ENCODE results near the gene DNAH7.
A peak's percentile ranks its signal among the peaks of the same experiment; 100 is the strongest.
"Not testable (repeated sequence)": the region's sequence is repeated elsewhere in the genome, so short reads cannot be mapped to it uniquely, and the experiment has no call there.

The DNAH7 gene

GRCh38 chr2:196099916-196100315, 31.3 kb upstream of the DNAH7 start:
- Histone ChIP-seq H3K36me3 (ENCODE audit: control insufficient read depth in 5 of 5, insufficient read depth in 5 of 5, low read length in 5 of 5) (no peaks in the 10 kb centered on the region), H3K27me3 (ENCODE audit: control insufficient read depth in 5 of 5, insufficient read depth in 4 of 5, low read length in 5 of 5) (no peaks in the 10 kb centered on the region), H3K9ac (ENCODE audit: low read length in 5 of 5) (no peak overlapping the region), H3K9me3 (ENCODE audit: control insufficient read depth in 5 of 5, low read length in 5 of 5) (no peaks in the 10 kb centered on the region), H3K4me3 (ENCODE audit: low read depth in 1 of 5, low read length in 5 of 5) (no peak overlapping the region), H3K4me1 (ENCODE audit: control insufficient read depth in 5 of 5, insufficient read depth in 5 of 5, low read length in 5 of 5) (peaks cover 0 to 6% (median 3%) of the 10 kb centered on the region in 5 donors), H3K27ac (ENCODE audit: low read depth, low read length) (no peak overlapping the region)

GRCh38 chr2:196097864-196098660, 29.4 kb upstream of the DNAH7 start:
- Histone ChIP-seq H3K4me1 (ENCODE audit: control insufficient read depth in 5 of 5, insufficient read depth in 5 of 5, low read length in 5 of 5) (peaks cover 0 to 6% (median 3%) of the 10 kb centered on the region in 5 donors), H3K9ac (ENCODE audit: low read length in 5 of 5) (no peak overlapping the region), H3K27me3 (ENCODE audit: control insufficient read depth in 5 of 5, insufficient read depth in 4 of 5, low read length in 5 of 5) (no peaks in the 10 kb centered on the region), H3K4me3 (ENCODE audit: low read depth in 1 of 5, low read length in 5 of 5) (no peak overlapping the region), H3K27ac (ENCODE audit: low read depth, low read length) (no peak overlapping the region), H3K36me3 (ENCODE audit: control insufficient read depth in 5 of 5, insufficient read depth in 5 of 5, low read length in 5 of 5) (no peaks in the 10 kb centered on the region), H3K9me3 (ENCODE audit: control insufficient read depth in 5 of 5, low read length in 5 of 5) (no peaks in the 10 kb centered on the region)

GRCh38 chr2:196096982-196097745, 28.5 kb upstream of the DNAH7 start:
- no peak overlapping the region for H3K9ac ChIP-seq (ENCODE audit: low read length in 5 of 5)
- no peak overlapping the region for H3K27ac ChIP-seq (ENCODE audit: low read depth, low read length)
- H3K4me1 ChIP-seq (ENCODE audit: control insufficient read depth in 5 of 5, insufficient read depth in 5 of 5, low read length in 5 of 5), result peaks cover 0 to 6% (median 3%) of the 10 kb centered on the region in 5 donors
- H3K27me3 ChIP-seq (ENCODE audit: control insufficient read depth in 5 of 5, insufficient read depth in 4 of 5, low read length in 5 of 5), result no peaks in the 10 kb centered on the region
- no peaks in the 10 kb centered on the region for H3K36me3 ChIP-seq (ENCODE audit: control insufficient read depth in 5 of 5, insufficient read depth in 5 of 5, low read length in 5 of 5)
- no peaks in the 10 kb centered on the region for H3K9me3 ChIP-seq (ENCODE audit: control insufficient read depth in 5 of 5, low read length in 5 of 5)
- H3K4me3 ChIP-seq (ENCODE audit: low read depth in 1 of 5, low read length in 5 of 5), result no peak overlapping the region

- Histone ChIP-seq H3K9ac (ENCODE audit: low read length in 5 of 5) (no peak overlapping the region), H3K27ac (ENCODE audit: low read depth, low read length) (no peak overlapping the region), H3K27me3 (ENCODE audit: control insufficient read depth in 5 of 5, insufficient read depth in 4 of 5, low read length in 5 of 5) (no peaks in the 10 kb centered on the region), H3K36me3 (ENCODE audit: control insufficient read depth in 5 of 5, insufficient read depth in 5 of 5, low read length in 5 of 5) (no peaks in the 10 kb centered on the region), H3K4me3 (ENCODE audit: low read depth in 1 of 5, low read length in 5 of 5) (no peak overlapping the region), H3K9me3 (ENCODE audit: control insufficient read depth in 5 of 5, low read length in 5 of 5) (no peaks in the 10 kb centered on the region), H3K4me1 (ENCODE audit: control insufficient read depth in 5 of 5, insufficient read depth in 5 of 5, low read length in 5 of 5) (peaks cover 0 to 6% (median 3%) of the 10 kb centered on the region in 5 donors)
Measured at GRCh38 chr2:196096264-196096663, 27.6 kb upstream of the DNAH7 start.

GRCh38 chr2:196089448-196089847, 20.8 kb upstream of the DNAH7 start:
- not testable (repeated sequence) for H3K27ac ChIP-seq (ENCODE audit: low read depth, low read length); H3K27me3 ChIP-seq (ENCODE audit: control insufficient read depth in 5 of 5, insufficient read depth in 4 of 5, low read length in 5 of 5); H3K9ac ChIP-seq (ENCODE audit: low read length in 5 of 5); H3K36me3 ChIP-seq (ENCODE audit: control insufficient read depth in 5 of 5, insufficient read depth in 5 of 5, low read length in 5 of 5); H3K4me1 ChIP-seq (ENCODE audit: control insufficient read depth in 5 of 5, insufficient read depth in 5 of 5, low read length in 5 of 5); H3K4me3 ChIP-seq (ENCODE audit: low read depth in 1 of 5, low read length in 5 of 5); H3K9me3 ChIP-seq (ENCODE audit: control insufficient read depth in 5 of 5, low read length in 5 of 5)

GRCh38 chr2:196088203-196088602, 19.6 kb upstream of the DNAH7 start:
- Histone ChIP-seq H3K4me3 (ENCODE audit: low read depth in 1 of 5, low read length in 5 of 5) (no peak overlapping the region), H3K27ac (ENCODE audit: low read depth, low read length) (no peak overlapping the region), H3K9ac (ENCODE audit: low read length in 5 of 5) (no peak overlapping the region), H3K9me3 (ENCODE audit: control insufficient read depth in 5 of 5, low read length in 5 of 5) (peaks cover 0 to 5% (median 0%) of the 10 kb centered on the region in 5 donors), H3K27me3 (ENCODE audit: control insufficient read depth in 5 of 5, insufficient read depth in 4 of 5, low read length in 5 of 5) (no peaks in the 10 kb centered on the region), H3K4me1 (ENCODE audit: control insufficient read depth in 5 of 5, insufficient read depth in 5 of 5, low read length in 5 of 5) (peaks cover 0 to 4% (median 0%) of the 10 kb centered on the region in 5 donors), H3K36me3 (ENCODE audit: control insufficient read depth in 5 of 5, insufficient read depth in 5 of 5, low read length in 5 of 5) (no peaks in the 10 kb centered on the region)

GRCh38 chr2:196086517-196087368, 18.1 kb upstream of the DNAH7 start:
- H3K36me3 ChIP-seq (ENCODE audit: control insufficient read depth in 5 of 5, insufficient read depth in 5 of 5, low read length in 5 of 5), result no peaks in the 10 kb centered on the region
- H3K27me3 ChIP-seq (ENCODE audit: control insufficient read depth in 5 of 5, insufficient read depth in 4 of 5, low read length in 5 of 5), result no peaks in the 10 kb centered on the region
- H3K27ac ChIP-seq (ENCODE audit: low read depth, low read length), result no peak overlapping the region
- no peak overlapping the region for H3K9ac ChIP-seq (ENCODE audit: low read length in 5 of 5)
- no peak overlapping the region for H3K4me3 ChIP-seq (ENCODE audit: low read depth in 1 of 5, low read length in 5 of 5)
- H3K4me1 ChIP-seq (ENCODE audit: control insufficient read depth in 5 of 5, insufficient read depth in 5 of 5, low read length in 5 of 5), result peaks cover 0 to 10% (median 0%) of the 10 kb centered on the region in 5 donors
- H3K9me3 ChIP-seq (ENCODE audit: control insufficient read depth in 5 of 5, low read length in 5 of 5), result peaks cover 0 to 5% (median 0%) of the 10 kb centered on the region in 5 donors

- Histone ChIP-seq H3K4me1 (ENCODE audit: control insufficient read depth in 5 of 5, insufficient read depth in 5 of 5, low read length in 5 of 5) (peaks cover 0 to 21% (median 14%) of the 10 kb centered on the region in 5 donors), H3K9ac (ENCODE audit: low read length in 5 of 5) (no peak overlapping the region), H3K27ac (ENCODE audit: low read depth, low read length) (no peak overlapping the region), H3K27me3 (ENCODE audit: control insufficient read depth in 5 of 5, insufficient read depth in 4 of 5, low read length in 5 of 5) (no peaks in the 10 kb centered on the region), H3K9me3 (ENCODE audit: control insufficient read depth in 5 of 5, low read length in 5 of 5) (peaks cover 0 to 5% (median 0%) of the 10 kb centered on the region in 5 donors), H3K36me3 (ENCODE audit: control insufficient read depth in 5 of 5, insufficient read depth in 5 of 5, low read length in 5 of 5) (no peaks in the 10 kb centered on the region), H3K4me3 (ENCODE audit: low read depth in 1 of 5, low read length in 5 of 5) (peak overlapping the region in 1 of 5 donors; percentile 27)
Measured at GRCh38 chr2:196083601-196084000, 15.0 kb upstream of the DNAH7 start.

- H3K9ac ChIP-seq (ENCODE audit: low read length in 5 of 5), result peak overlapping the region in 1 of 5 donors; percentile 31
- peaks cover 0 to 35% (median 28%) of the 10 kb centered on the region in 5 donors for H3K4me1 ChIP-seq (ENCODE audit: control insufficient read depth in 5 of 5, insufficient read depth in 5 of 5, low read length in 5 of 5)
Measured at GRCh38 chr2:196080526-196080925, 11.9 kb upstream of the DNAH7 start.

More at GRCh38 chr2:196080526-196080925, 11.9 kb upstream of the DNAH7 start:
- Histone ChIP-seq H3K9me3 (ENCODE audit: control insufficient read depth in 5 of 5, low read length in 5 of 5) (peaks cover 0 to 5% (median 0%) of the 10 kb centered on the region in 5 donors), H3K27me3 (ENCODE audit: control insufficient read depth in 5 of 5, insufficient read depth in 4 of 5, low read length in 5 of 5) (no peaks in the 10 kb centered on the region), H3K36me3 (ENCODE audit: control insufficient read depth in 5 of 5, insufficient read depth in 5 of 5, low read length in 5 of 5) (no peaks in the 10 kb centered on the region), H3K27ac (ENCODE audit: low read depth, low read length) (no peak overlapping the region), H3K4me3 (ENCODE audit: low read depth in 1 of 5, low read length in 5 of 5) (no peak overlapping the region)

All from subcutaneous abdominal adipose tissue (tissue), 5 donors.